Measurements from ENCODE around the gene LRRC47.

The LRRC47 gene

GRCh38 chr1:3775490-3776230, 20.6 kb downstream of the LRRC47 start:
- DNase-seq, result peak in 22 of 42 donors; percentile 13 to 62 (median 48)
- intact Hi-C loops (cut with DNase I), result no loop called here

- intact Hi-C loops (cut with DNase I), result no loop called here
- DNase-seq, result no peak
These were observed 21.3 kb downstream of the LRRC47 start for GRCh38 chr1:3774946-3775489.

GRCh38 chr1:3774276-3774945, 21.9 kb downstream of the LRRC47 start:
- DNase-seq, result peak in 1 of 42 donors; percentile 54
- intact Hi-C loops (cut with DNase I), result no loop called here

- DNase-seq, result no peak
These were observed 22.6 kb downstream of the LRRC47 start for GRCh38 chr1:3773572-3774275.

GRCh38 chr1:3772715-3773571, 23.4 kb downstream of the LRRC47 start, which contains the start of gene SMIM1:
Gene SMIM1 (plus strand): TSS chr1:3772749. CDS start chr1:3775374, 2,625 bp downstream.
- DNase-seq, result no peak
- intact Hi-C loops (cut with DNase I), result no loop called here

More at GRCh38 chr1:3773572-3774275, 22.6 kb downstream of the LRRC47 start:
- intact Hi-C loops (cut with DNase I), result no loop called here

- intact Hi-C loops (cut with DNase I), result no loop called here
- peak; percentile 44 to 83 (median 68) for DNase-seq
These were observed 24.1 kb downstream of the LRRC47 start for GRCh38 chr1:3772027-3772714.

GRCh38 chr1:3771108-3772026, 24.9 kb downstream of the LRRC47 start:
- intact Hi-C loops (cut with DNase I), result no loop called here
- DNase-seq, result no peak

- intact Hi-C loops (cut with DNase I), result no loop called here
- DNase-seq, result no peak
These were observed 26.1 kb downstream of the LRRC47 start for GRCh38 chr1:3770047-3770765.

- no peak for DNase-seq
- intact Hi-C loops (cut with DNase I), result no loop called here
These were observed 27.4 kb downstream of the LRRC47 start for GRCh38 chr1:3768811-3769390.

GRCh38 chr1:3767328-3767925, 28.9 kb downstream of the LRRC47 start:
- intact Hi-C loops (cut with DNase I), result no loop called here
- DNase-seq, result no peak

GRCh38 chr1:3763351-3764125, 32.8 kb downstream of the LRRC47 start:
- DNase-seq, result no peak
- intact Hi-C loops (cut with DNase I), result no loop called here

GRCh38 chr1:3762873-3763228, 33.4 kb downstream of the LRRC47 start:
- DNase-seq, result no peak
- intact Hi-C loops (cut with DNase I), result no loop called here

- intact Hi-C loops (cut with DNase I), result no loop called here
- no peak for DNase-seq
These were observed 34.0 kb downstream of the LRRC47 start for GRCh38 chr1:3762151-3762872.

GRCh38 chr1:3761296-3762010, 34.8 kb downstream of the LRRC47 start:
- intact Hi-C loops (cut with DNase I), result no loop called here
- no peak for DNase-seq
